ENCODE results near the gene ATXN7L1. TPM values are rescaled to one million over a fixed set of nuclear protein-coding genes. Genes with fewer than 3 reads are reported as not detected.

ATXN7L1 gene
- total RNA-seq, 2 experiments from 2014 or later, result 0.59 TPM; not detected in 1

DNA sequence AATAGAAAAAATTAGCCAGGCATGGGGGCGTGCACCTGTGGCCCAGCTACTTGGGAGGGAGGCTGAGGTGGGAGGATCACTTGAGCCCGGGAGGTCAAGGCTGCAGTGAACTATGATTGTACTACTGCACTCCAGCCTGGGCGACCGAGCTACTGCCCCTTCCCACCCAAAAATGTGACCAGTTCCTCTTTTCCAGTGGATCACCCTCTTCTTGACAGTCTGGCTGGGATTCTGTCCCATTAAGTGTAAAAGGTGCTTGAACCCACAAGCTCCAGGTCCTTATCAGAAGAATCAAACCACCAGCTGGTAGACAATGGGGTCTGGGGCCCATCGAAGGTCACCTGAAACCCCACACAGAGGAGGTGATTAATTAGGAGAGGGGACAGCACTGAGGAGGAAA lies 14.1 kb downstream of the ATXN7L1 start:
- intact Hi-C loops (cut with micrococcal nuclease; ENCODE audit: unreplicated experiment), result no loop called here
- Histone ChIP-seq H3K36me3 (ENCODE audit: insufficient read depth, low read length) (no peaks in the 10 kb centered on the region), H3K4me3 (ENCODE audit: low read depth, low read length, poor library complexity, severe bottlenecking) (no peak overlapping the region), H3K27ac (ENCODE audit: low read depth, low read length, poor library complexity, severe bottlenecking) (no peak overlapping the region), H3K4me2 (ENCODE audit: low read length) (no peak overlapping the region), H3K4me1 (ENCODE audit: insufficient read depth, low read length, poor library complexity, severe bottlenecking) (no peaks in the 10 kb centered on the region), H2AFZ (ENCODE audit: low read length) (no peak overlapping the region), H3K9me3 (ENCODE audit: low read length) (no peaks in the 10 kb centered on the region), H3K79me2 (ENCODE audit: insufficient read depth, low read depth, low read length) (no peaks in the 10 kb centered on the region), H3K9me2 (ENCODE audit: insufficient read depth, low read length) (no peaks in the 10 kb centered on the region), H4K20me1 (ENCODE audit: insufficient read depth, low read length) (no peaks in the 10 kb centered on the region)
- ChIA-PET CTCF (ENCODE audit: unreplicated experiment) (no interaction called here), POLR2A (interaction anchor here (0.6 kb wide), 1 partner anchor 171 kb away, joined by 5 read pairs; no protein-coding TSS in a partner anchor)
- BruUV-seq (replicated peaks), result no TSS peak
- TF ChIP-seq, protein P1, sequence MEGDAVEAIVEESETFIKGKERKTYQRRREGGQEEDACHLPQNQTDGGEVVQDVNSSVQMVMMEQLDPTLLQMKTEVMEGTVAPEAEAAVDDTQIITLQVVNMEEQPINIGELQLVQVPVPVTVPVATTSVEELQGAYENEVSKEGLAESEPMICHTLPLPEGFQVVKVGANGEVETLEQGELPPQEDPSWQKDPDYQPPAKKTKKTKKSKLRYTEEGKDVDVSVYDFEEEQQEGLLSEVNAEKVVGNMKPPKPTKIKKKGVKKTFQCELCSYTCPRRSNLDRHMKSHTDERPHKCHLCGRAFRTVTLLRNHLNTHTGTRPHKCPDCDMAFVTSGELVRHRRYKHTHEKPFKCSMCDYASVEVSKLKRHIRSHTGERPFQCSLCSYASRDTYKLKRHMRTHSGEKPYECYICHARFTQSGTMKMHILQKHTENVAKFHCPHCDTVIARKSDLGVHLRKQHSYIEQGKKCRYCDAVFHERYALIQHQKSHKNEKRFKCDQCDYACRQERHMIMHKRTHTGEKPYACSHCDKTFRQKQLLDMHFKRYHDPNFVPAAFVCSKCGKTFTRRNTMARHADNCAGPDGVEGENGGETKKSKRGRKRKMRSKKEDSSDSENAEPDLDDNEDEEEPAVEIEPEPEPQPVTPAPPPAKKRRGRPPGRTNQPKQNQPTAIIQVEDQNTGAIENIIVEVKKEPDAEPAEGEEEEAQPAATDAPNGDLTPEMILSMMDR (conservative IDR thresholded peaks at IDR 0.05; ENCODE audit: low read length), result no peak
- TF ChIP-seq EZH2phosphoT487 (IDR thresholded peaks at IDR 0.05; ENCODE audit: borderline replicate concordance, low read depth, low read length), result no peak
- no peak for DNase-seq (ENCODE audit: low spot score)

DNA sequence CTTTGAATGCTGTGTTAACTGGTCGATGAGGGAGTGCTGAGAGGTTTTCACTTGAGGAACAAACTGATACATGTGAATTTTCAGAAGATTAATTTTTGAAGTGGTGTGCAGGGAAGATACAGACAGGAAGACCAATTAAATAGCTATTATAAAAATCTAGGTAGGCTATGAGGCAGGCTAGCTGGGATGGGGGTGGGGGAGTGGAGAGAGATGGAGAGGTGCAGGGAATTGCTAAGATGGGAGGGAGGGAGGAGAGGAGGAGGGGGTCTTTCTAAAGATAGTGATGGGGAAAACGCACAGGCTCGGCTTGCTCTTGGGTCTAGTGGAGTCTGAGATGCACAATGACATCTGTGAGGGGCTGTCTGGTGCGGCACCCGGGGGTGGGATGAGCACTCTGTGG lies 15.2 kb downstream of the ATXN7L1 start:
- ChIA-PET POLR2A (interaction anchor here (0.6 kb wide), 1 partner anchor 15 kb away, joined by 5 read pairs; the partner anchor contains the start of gene ATXN7L1), CTCF (ENCODE audit: unreplicated experiment) (no interaction called here)
- TF ChIP-seq, protein P1 (conservative IDR thresholded peaks at IDR 0.05; ENCODE audit: low read length), result no peak
- no peak for TF ChIP-seq EZH2phosphoT487 (IDR thresholded peaks at IDR 0.05; ENCODE audit: borderline replicate concordance, low read depth, low read length)
- no peak overlapping the region for H2AFZ ChIP-seq (ENCODE audit: low read length)
- intact Hi-C loops (cut with micrococcal nuclease; ENCODE audit: unreplicated experiment), result no loop called here
- no peaks in the 10 kb centered on the region for H3K36me3 ChIP-seq (ENCODE audit: insufficient read depth, low read length)
- no peak for DNase-seq (ENCODE audit: low spot score)
- no peaks in the 10 kb centered on the region for H3K79me2 ChIP-seq (ENCODE audit: insufficient read depth, low read depth, low read length)
- no peaks in the 10 kb centered on the region for H3K4me1 ChIP-seq (ENCODE audit: insufficient read depth, low read length, poor library complexity, severe bottlenecking)
- no peak overlapping the region for H3K27ac ChIP-seq (ENCODE audit: low read depth, low read length, poor library complexity, severe bottlenecking)
- no peak overlapping the region for H3K4me3 ChIP-seq (ENCODE audit: low read depth, low read length, poor library complexity, severe bottlenecking)
- no peaks in the 10 kb centered on the region for H4K20me1 ChIP-seq (ENCODE audit: insufficient read depth, low read length)
- no peak overlapping the region for H3K4me2 ChIP-seq (ENCODE audit: low read length)
- BruUV-seq (replicated peaks), result no TSS peak
- no peaks in the 10 kb centered on the region for H3K9me2 ChIP-seq (ENCODE audit: insufficient read depth, low read length)
- H3K9me3 ChIP-seq (ENCODE audit: low read length), result no peaks in the 10 kb centered on the region

DNA sequence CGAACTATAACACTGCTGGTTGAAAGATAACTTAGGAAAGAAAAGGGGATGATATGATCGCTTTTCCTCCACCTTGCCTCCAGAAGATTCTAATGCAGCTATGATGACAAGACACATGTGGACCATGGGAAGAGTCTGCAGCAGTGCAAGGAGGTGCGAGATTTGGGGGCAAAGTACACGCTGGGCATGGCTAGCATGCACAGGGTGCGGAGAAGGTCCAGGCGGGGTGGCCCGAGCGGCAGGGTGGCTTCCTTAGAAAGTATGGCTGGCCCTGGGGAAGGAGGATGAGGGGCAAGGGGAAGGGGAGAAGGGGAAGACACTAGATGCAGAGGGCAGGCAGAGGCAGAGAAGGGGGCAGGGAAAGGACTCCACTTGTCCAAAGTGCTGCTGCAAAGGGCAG lies 15.6 kb downstream of the ATXN7L1 start:
- Histone ChIP-seq H3K79me2 (ENCODE audit: insufficient read depth, low read depth, low read length) (no peaks in the 10 kb centered on the region), H3K4me3 (ENCODE audit: low read depth, low read length, poor library complexity, severe bottlenecking) (no peak overlapping the region), H3K4me1 (ENCODE audit: insufficient read depth, low read length, poor library complexity, severe bottlenecking) (no peaks in the 10 kb centered on the region), H2AFZ (ENCODE audit: low read length) (no peak overlapping the region), H3K4me2 (ENCODE audit: low read length) (no peak overlapping the region), H3K27ac (ENCODE audit: low read depth, low read length, poor library complexity, severe bottlenecking) (no peak overlapping the region), H3K36me3 (ENCODE audit: insufficient read depth, low read length) (no peaks in the 10 kb centered on the region), H3K9me3 (ENCODE audit: low read length) (no peaks in the 10 kb centered on the region), H3K9me2 (ENCODE audit: insufficient read depth, low read length) (no peaks in the 10 kb centered on the region), H4K20me1 (ENCODE audit: insufficient read depth, low read length) (no peaks in the 10 kb centered on the region)
- ChIA-PET CTCF (ENCODE audit: unreplicated experiment) (no interaction called here), POLR2A (interaction anchor here (0.6 kb wide), 1 partner anchor 16 kb away, joined by 5 read pairs; the partner anchor contains the start of gene ATXN7L1)
- no peak for DNase-seq (ENCODE audit: low spot score)
- BruUV-seq (replicated peaks), result no TSS peak
- intact Hi-C loops (cut with micrococcal nuclease; ENCODE audit: unreplicated experiment), result no loop called here
- TF ChIP-seq, protein P1 (conservative IDR thresholded peaks at IDR 0.05; ENCODE audit: low read length), result no peak
- TF ChIP-seq EZH2phosphoT487 (IDR thresholded peaks at IDR 0.05; ENCODE audit: borderline replicate concordance, low read depth, low read length), result no peak

Measured in OCI-LY7 (cell line).